Measurements from ENCODE around the gene NRIP2. TPM values are rescaled to one million over a fixed set of nuclear protein-coding genes. Genes with fewer than 3 reads are reported as not detected.
"Not testable (repeated sequence)": the region's sequence is repeated elsewhere in the genome, so short reads cannot be mapped to it uniquely, and the experiment has no call there.

The NRIP2 gene
- 1.3 TPM for polyA plus RNA-seq (2012; ENCODE audit: insufficient read depth, insufficient read length)

DNA sequence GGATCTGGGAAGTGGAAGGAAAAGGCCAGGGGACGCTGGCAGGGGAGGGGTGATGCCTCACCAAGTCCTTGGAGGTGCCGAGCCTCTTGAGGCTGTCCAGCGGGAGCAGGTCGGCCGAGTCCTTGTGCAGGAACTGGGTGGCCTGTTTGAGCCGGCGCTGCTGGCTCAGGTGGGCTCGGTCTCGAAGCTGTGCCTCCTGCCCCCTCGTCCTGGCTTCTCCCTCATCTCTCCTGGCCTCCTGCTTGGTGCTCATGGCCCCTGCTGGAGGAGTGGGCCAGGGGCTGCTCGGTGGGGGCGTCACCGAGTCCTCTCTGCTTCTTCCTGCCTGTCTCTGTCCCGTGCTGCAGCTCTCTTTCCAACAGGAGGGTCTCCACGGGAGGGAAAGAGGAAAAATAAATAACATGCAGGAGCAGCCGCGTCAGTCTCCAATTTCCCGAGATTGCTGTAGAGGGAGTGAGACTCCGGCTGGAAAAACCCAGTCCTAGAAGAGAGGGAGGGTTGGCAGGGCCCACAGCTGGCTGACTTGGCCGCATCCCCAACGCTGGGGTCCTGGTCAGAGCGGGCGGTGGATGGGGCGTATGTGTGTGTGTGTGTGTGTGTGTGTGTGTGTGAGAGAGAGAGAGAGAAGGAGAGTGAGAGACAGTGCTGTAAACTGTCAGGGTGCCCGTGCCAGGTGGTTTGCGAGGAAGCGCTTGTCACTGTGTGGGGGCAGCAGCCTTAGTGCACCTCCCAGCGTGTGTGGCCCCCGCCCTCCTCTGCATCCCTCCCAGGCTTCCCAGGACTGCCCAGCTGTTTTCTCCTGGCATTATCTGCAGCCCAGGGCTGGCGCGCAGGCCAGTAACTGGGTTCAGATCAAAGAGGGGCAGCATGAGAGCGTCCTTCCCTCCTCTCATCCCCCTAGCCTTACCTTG is at the start of gene NRIP2:
NRIP2 (minus strand) TSS at position 455 of the 911 bp plus-strand sequence; CDS start at position 403, 52 bp downstream.
- no peak for DNase-seq (ENCODE audit: low read depth, low spot score)
- H3K4me3 ChIP-seq (ENCODE audit: low read length), result no peak within 1 kb of the TSS

- no peak overlapping the region for H3K4me3 ChIP-seq (ENCODE audit: low read length)
- no peak for DNase-seq (ENCODE audit: low read depth, low spot score)
Measured at GRCh38 chr12:2879853-2880252, 45.0 kb upstream of the NRIP2 start.

DNA sequence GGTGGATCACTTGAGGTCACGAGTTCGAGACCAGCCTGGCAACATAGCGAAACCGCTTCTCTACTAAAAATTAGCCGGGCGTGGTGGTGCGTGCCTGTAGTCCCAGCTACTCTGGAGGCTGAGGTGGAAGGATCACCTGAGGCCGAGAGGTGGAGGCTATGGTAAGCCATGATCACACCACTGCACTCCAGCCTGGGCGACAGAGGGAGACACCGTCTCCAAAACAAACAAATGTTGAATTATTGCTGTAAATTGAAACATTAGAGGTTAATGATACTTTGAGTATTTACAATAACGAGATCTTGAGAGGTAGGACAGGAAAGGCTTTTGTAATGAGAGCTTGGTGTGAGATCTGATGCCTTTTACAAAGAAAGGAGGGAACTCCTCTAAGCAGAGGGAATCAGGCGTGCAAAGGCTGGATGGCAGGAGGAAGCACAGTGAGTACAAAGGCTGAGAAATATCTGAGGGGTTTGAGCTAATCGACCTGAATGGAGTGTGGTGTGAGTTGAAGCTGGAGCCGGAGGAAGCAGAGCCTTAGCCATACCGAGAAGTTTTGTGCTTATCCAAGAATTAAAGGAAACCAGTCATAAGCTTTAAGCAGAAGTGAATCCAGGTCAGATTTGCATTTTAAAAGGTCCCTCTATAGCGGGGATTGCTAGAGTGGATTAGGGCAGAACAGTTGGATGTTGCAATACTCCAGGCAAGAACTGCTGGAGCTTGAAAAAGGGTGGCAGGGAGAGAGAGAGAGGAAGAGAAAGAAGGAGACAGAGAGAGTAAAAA is 43.3 kb upstream of the NRIP2 start:
- no peak for DNase-seq (ENCODE audit: low read depth, low spot score)
- H3K4me3 ChIP-seq (ENCODE audit: low read length), result peak overlapping the region; percentile 94

DNA sequence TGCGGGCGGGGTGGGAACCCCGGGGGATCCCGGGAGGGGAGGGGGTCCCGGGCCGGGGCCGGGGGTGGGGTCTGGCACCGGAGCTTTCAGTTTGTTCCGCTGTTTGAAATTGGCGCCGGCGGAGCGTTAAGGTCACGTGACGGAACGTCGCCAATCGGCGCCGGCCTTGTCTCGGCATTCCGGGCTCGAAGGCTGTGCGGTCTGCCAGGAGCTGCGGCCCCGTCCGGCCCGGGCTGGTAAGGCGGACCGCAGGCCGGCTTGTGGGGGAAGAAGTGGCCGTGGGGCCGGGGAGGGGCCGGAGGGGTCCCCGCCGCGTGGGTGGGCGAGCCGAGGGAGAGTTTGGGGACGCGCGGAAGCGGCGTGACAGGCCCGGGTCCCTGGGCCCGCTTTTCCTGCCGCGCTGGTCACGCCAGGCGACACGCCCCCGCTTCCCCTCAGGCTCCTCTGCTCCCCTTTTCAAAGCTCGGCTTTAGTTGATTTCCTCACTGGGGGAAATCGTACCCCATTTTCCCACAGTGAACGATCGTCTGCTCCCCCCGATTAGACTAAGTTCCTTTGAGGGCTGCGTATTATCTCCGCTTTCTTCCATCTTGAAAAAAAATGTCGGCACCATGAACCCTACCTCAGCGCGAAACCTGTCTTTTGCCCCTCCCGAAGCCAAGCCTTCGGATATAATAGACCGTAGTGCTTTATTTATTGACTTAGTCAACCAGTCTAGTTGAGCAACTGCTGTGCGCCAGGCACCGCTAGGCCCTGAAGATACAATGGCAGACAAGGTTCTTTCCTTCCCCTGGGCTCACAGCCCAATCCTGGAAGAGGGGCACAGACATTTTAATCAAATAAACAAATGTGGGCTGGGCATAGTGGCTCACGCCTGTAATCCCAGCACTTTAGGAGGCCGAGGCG is 42.5 kb upstream of the NRIP2 start, which contains the start of the genes FOXM1 and RHNO1:
FOXM1 (minus strand) TSS at position 128 of the 906 bp plus-strand sequence. CDS start 2,696 bp downstream, outside the sequence.
RHNO1 (plus strand) TSS at position 177 of the 906 bp plus-strand sequence. CDS start 8,144 bp downstream, outside the sequence.
- H3K4me3 ChIP-seq (ENCODE audit: low read length), result peak within 1 kb of the TSS; percentile 94
- DNase-seq (ENCODE audit: low read depth, low spot score), result peak; percentile 80

GRCh38 chr12:2876431-2877046 is 41.7 kb upstream of the NRIP2 start:
- DNase-seq (ENCODE audit: low read depth, low spot score), result peak; percentile 39
- peak overlapping the region; percentile 94 for H3K4me3 ChIP-seq (ENCODE audit: low read length)

- DNase-seq (ENCODE audit: low read depth, low spot score), result not testable (repeated sequence)
Measured at GRCh38 chr12:2868986-2869632, 34.3 kb upstream of the NRIP2 start.

GRCh38 chr12:2864198-2864597 is 29.4 kb upstream of the NRIP2 start:
- no peak for DNase-seq (ENCODE audit: low read depth, low spot score)
- H3K4me3 ChIP-seq (ENCODE audit: low read length), result no peak overlapping the region

More at GRCh38 chr12:2868986-2869632, 34.3 kb upstream of the NRIP2 start:
- H3K4me3 ChIP-seq (ENCODE audit: low read length), result not testable (repeated sequence)

- not testable (repeated sequence) for DNase-seq (ENCODE audit: low read depth, low spot score); H3K4me3 ChIP-seq (ENCODE audit: low read length)
Measured at GRCh38 chr12:2863402-2863801, 28.6 kb upstream of the NRIP2 start.

DNA sequence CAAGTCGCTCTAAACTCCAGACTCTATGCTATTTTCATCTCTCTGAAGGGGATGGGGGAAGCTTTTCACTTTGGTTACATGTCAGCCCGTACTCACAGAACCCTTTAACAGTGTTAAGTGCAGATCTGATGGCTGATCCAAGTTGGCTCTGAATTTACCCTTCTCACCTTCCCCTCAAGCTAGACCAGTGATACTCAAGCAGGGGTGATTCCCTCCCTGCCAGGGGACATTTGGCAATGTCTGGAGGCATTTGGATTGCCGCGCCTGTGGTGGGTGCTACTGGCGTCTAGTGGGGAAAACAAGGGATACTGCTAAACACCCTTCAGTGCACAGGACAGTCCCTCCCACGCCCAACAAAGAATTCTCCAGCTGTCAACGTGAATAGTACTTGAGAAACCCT is 28.0 kb upstream of the NRIP2 start:
- H3K4me3 ChIP-seq (ENCODE audit: low read length), result no peak overlapping the region
- DNase-seq (ENCODE audit: low read depth, low spot score), result no peak

GRCh38 chr12:2860170-2860569 is 25.3 kb upstream of the NRIP2 start:
- DNase-seq (ENCODE audit: low read depth, low spot score), result no peak

DNA sequence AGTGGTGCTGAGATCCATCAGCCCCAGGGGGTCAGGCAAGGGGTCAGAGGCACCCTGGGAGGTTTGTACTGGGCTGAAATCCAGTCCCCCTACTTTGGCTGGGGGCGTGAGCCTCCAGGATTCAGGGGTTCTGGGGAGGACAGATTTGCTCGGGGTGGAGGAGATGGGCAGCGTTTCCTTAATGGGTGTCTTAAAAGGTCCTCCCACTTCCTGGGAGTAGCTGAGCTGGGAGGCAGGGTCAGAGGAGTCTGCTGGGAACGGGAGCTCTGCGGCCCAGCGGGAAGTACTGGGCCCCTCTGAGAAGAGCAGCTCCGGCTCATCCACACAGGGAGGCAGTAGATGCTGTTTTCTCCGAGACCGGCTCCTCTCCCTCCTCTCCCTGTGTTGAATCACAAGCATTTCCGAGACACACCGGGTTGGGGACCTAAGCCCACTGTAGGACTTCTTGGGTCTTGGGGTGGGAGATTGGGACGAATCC is 24.1 kb upstream of the NRIP2 start:
- no peak for DNase-seq (ENCODE audit: low read depth, low spot score)
- no peak overlapping the region for H3K4me3 ChIP-seq (ENCODE audit: low read length)

More at GRCh38 chr12:2860170-2860569, 25.3 kb upstream of the NRIP2 start:
- H3K4me3 ChIP-seq (ENCODE audit: low read length), result no peak overlapping the region

- no peak for DNase-seq (ENCODE audit: low read depth, low spot score)
- no peak overlapping the region for H3K4me3 ChIP-seq (ENCODE audit: low read length)
Measured at GRCh38 chr12:2858334-2858733, 23.5 kb upstream of the NRIP2 start.

- H3K4me3 ChIP-seq (ENCODE audit: low read length), result no peak overlapping the region
- DNase-seq (ENCODE audit: low read depth, low spot score), result no peak
Measured at GRCh38 chr12:2857576-2857975, 22.7 kb upstream of the NRIP2 start.

GRCh38 chr12:2857021-2857431 is 22.2 kb upstream of the NRIP2 start, which contains the start of gene TEX52:
TSS of gene TEX52 (minus strand) at chr12:2857039. CDS start at chr12:2857026, 13 bp downstream.
- no peak for DNase-seq (ENCODE audit: low read depth, low spot score)
- no peak within 1 kb of the TSS for H3K4me3 ChIP-seq (ENCODE audit: low read length)

DNA sequence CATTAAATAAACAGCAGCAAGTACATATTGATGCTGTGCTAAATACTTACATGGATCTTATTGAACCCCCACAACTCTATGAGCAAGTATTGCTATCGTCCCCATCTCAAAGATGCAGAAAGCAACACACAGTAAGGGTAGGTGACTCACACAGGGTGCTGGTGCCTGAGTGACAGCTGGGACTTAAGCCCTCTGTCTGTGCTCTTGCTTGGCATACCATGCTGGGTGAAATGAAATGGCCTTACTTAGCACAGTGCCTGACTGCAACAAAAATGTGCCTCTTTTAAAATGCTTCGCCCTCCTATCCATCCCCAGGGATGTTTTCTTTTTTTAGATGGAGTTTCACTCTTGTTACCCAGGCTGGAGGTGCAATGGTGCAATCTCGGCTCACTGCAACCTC is 21.2 kb upstream of the NRIP2 start:
- no peak for DNase-seq (ENCODE audit: low read depth, low spot score)
- no peak overlapping the region for H3K4me3 ChIP-seq (ENCODE audit: low read length)

GRCh38 chr12:2855546-2855945 is 20.7 kb upstream of the NRIP2 start:
- no peak overlapping the region for H3K4me3 ChIP-seq (ENCODE audit: low read length)
- DNase-seq (ENCODE audit: low read depth, low spot score), result no peak

GRCh38 chr12:2854669-2855453 is 20.0 kb upstream of the NRIP2 start:
- H3K4me3 ChIP-seq (ENCODE audit: low read length), result no peak overlapping the region
- DNase-seq (ENCODE audit: low read depth, low spot score), result no peak
